Measurements from ENCODE around the gene HK3.
A peak's percentile ranks its signal among the peaks of the same experiment; 100 is the strongest.

The HK3 gene

GRCh38 chr5:176899296-176899891 lies at the start of gene HK3:
Gene HK3 (minus strand): TSS chr5:176899346. CDS start chr5:176896159, 3,187 bp downstream.
- no peak for DNase-seq (ENCODE audit: low spot score)

- DNase-seq (ENCODE audit: low spot score), result peak; percentile 7
These were observed 49.3 kb upstream of the HK3 start for GRCh38 chr5:176948458-176948857.

- no peak for DNase-seq (ENCODE audit: low spot score)
These were observed 48.7 kb upstream of the HK3 start for GRCh38 chr5:176947847-176948246.

GRCh38 chr5:176944268-176944667 lies 45.1 kb upstream of the HK3 start:
- no peak for DNase-seq (ENCODE audit: low spot score)

GRCh38 chr5:176943816-176944215 lies 44.7 kb upstream of the HK3 start:
- DNase-seq (ENCODE audit: low spot score), result no peak

GRCh38 chr5:176941951-176942350 lies 42.8 kb upstream of the HK3 start:
- DNase-seq (ENCODE audit: low spot score), result no peak

- DNase-seq (ENCODE audit: low spot score), result no peak
These were observed 39.3 kb upstream of the HK3 start for GRCh38 chr5:176938472-176938871.

- no peak for DNase-seq (ENCODE audit: low spot score)
These were observed 35.9 kb upstream of the HK3 start for GRCh38 chr5:176935017-176935416.

GRCh38 chr5:176934309-176934930 lies 35.3 kb upstream of the HK3 start:
- DNase-seq (ENCODE audit: low spot score), result no peak

GRCh38 chr5:176929654-176930053 lies 30.5 kb upstream of the HK3 start:
- no peak for DNase-seq (ENCODE audit: low spot score)

GRCh38 chr5:176927562-176927961 lies 28.4 kb upstream of the HK3 start:
- DNase-seq (ENCODE audit: low spot score), result no peak

- DNase-seq (ENCODE audit: low spot score), result no peak
These were observed 23.7 kb upstream of the HK3 start for GRCh38 chr5:176922817-176923216.

- no peak for DNase-seq (ENCODE audit: low spot score)
These were observed 22.6 kb upstream of the HK3 start for GRCh38 chr5:176921714-176922113.

- DNase-seq (ENCODE audit: low spot score), result no peak
These were observed 19.5 kb upstream of the HK3 start for GRCh38 chr5:176918613-176919012.

- DNase-seq (ENCODE audit: low spot score), result no peak
These were observed 17.2 kb upstream of the HK3 start for GRCh38 chr5:176916337-176916736.

- DNase-seq (ENCODE audit: low spot score), result no peak
These were observed 16.8 kb upstream of the HK3 start for GRCh38 chr5:176915906-176916305.

GRCh38 chr5:176912115-176912514 lies 13.0 kb upstream of the HK3 start:
- no peak for DNase-seq (ENCODE audit: low spot score)

GRCh38 chr5:176908675-176909368 lies 9.7 kb upstream of the HK3 start:
- DNase-seq (ENCODE audit: low spot score), result no peak

GRCh38 chr5:176906796-176907195 lies 7.7 kb upstream of the HK3 start:
- no peak for DNase-seq (ENCODE audit: low spot score)

- no peak for DNase-seq (ENCODE audit: low spot score)
These were observed 7.0 kb upstream of the HK3 start for GRCh38 chr5:176906126-176906525.

GRCh38 chr5:176904276-176904675 lies 5.1 kb upstream of the HK3 start:
- no peak for DNase-seq (ENCODE audit: low spot score)

- no peak for DNase-seq (ENCODE audit: low spot score)
These were observed 3.9 kb upstream of the HK3 start for GRCh38 chr5:176902911-176903664.

Measured in globus pallidus (tissue), 1 donor.